GM23248 (cell line): ENCODE results near the gene PXK. TPM values are rescaled to one million over a fixed set of nuclear protein-coding genes. Genes with fewer than 3 reads are reported as not detected.

Experiments
- DNase-seq: peaks from one replicate; pipeline ENCODE4 v3.0.0-alpha.2; 2015
- H2AFZ ChIP-seq: fragments of 200-600 bp; sonication (generic); 2 replicates; pipeline ENCODE4 v1.6.1; 2016; ENCODE audit warnings: antibody characterized with exemption
- H3F3A ChIP-seq: fragments of 200-600 bp; sonication (generic); 2 replicates; pipeline ENCODE4 v1.6.1; 2016; ENCODE audit warnings: mild to moderate bottlenecking, antibody characterized with exemption, mixed run types; ENCODE audit not compliant: insufficient read depth
- H3K27ac ChIP-seq: fragments of 200-600 bp; sonication (generic); 2 replicates; pipeline ENCODE4 v1.5.1; 2016; ENCODE audit warnings: mild to moderate bottlenecking
- H3K27me3 ChIP-seq: fragments of 200-600 bp; sonication (generic); replicated peaks from 2 replicates; pipeline ENCODE4 v1.6.1; 2016; ENCODE audit warnings: mild to moderate bottlenecking; ENCODE audit not compliant: insufficient read depth
- H3K36me3 ChIP-seq: fragments of 200-600 bp; sonication (generic); 2 replicates; pipeline ENCODE4 v1.6.1; 2016; ENCODE audit warnings: low read depth, mild to moderate bottlenecking
- H3K4me1 ChIP-seq: fragments of 200-600 bp; sonication (generic); 2 replicates; pipeline ENCODE4 v1.6.1; 2016; ENCODE audit warnings: mild to moderate bottlenecking; ENCODE audit not compliant: insufficient read depth
- H3K4me2 ChIP-seq: fragments of 200-600 bp; sonication (generic); one replicate; pipeline ENCODE4 v1.6.1; 2016; ENCODE audit warnings: mild to moderate bottlenecking; ENCODE audit not compliant: unreplicated experiment
- H3K4me3 ChIP-seq: fragments of 200-600 bp; sonication (generic); 2 replicates; pipeline ENCODE4 v1.5.1; 2016; ENCODE audit warnings: mild to moderate bottlenecking
- H3K79me2 ChIP-seq: fragments of 200-600 bp; sonication (generic); 2 replicates; pipeline ENCODE4 v1.6.1; 2016; ENCODE audit warnings: mild to moderate bottlenecking; ENCODE audit not compliant: insufficient read depth
- H3K9ac ChIP-seq: fragments of 200-600 bp; sonication (generic); 2 replicates; pipeline ENCODE4 v1.6.1; 2016; ENCODE audit warnings: mild to moderate bottlenecking
- H3K9me2 ChIP-seq: fragments of 200-600 bp; sonication (generic); 2 replicates; pipeline ENCODE4 v1.6.1; 2016; ENCODE audit warnings: mixed run types, mild to moderate bottlenecking, moderate library complexity; ENCODE audit not compliant: insufficient read depth
- H3K9me3 ChIP-seq: fragments of 200-600 bp; sonication (generic); one replicate; pipeline ENCODE4 v1.6.1; 2017; ENCODE audit warnings: low read depth
- H4K20me1 ChIP-seq: fragments of 200-600 bp; sonication (generic); 2 replicates; pipeline ENCODE4 v1.6.0; 2016; ENCODE audit not compliant: insufficient read depth
- EZH2 ChIP-seq: fragments of 200-600 bp; sonication (generic); IDR thresholded peaks from 2 replicates; pipeline ENCODE4 v1.6.1; 2018; ENCODE audit warnings: antibody characterized with exemption, mild to moderate bottlenecking; ENCODE audit not compliant: insufficient read depth, poor library complexity, severe bottlenecking
- EZH2phosphoT487 ChIP-seq: fragments of 200-600 bp; sonication (generic); IDR thresholded peaks from 2 replicates; pipeline ENCODE4 v1.6.1; 2018; ENCODE audit warnings: antibody characterized with exemption, moderate library complexity, mild to moderate bottlenecking, low read depth; ENCODE audit not compliant: insufficient read depth
- WGBS, 2 experiments: methylation state at CpG; one replicate each; pipeline ENCODE4 v1.1.6; 2015 to 2017; ENCODE audit warnings: low lambda C conversion rate in 2 of 2, low coverage in 1 of 2; ENCODE audit errors: missing lambda C conversion rate in 2 of 2; 5-methylcytosine and 5-hydroxymethylcytosine counted together
- in situ Hi-C: fragments of 300-500 bp; cut with MboI; formaldehyde crosslinking; loops from 2 replicates; pipeline ENCODE4 v1.15.0; 2020
- polyA plus RNA-seq: library from polyadenylated mRNA; unstranded; fragments of >200 nt; fragmentation: Nextera tagmentation; extraction: Ambion mirVana; gene quantifications from 2 replicates; pipeline ENCODE4 v1.2.1, GENCODE V29; 2016
- total RNA-seq: library from RNA; depleted of rRNA; stranded (reverse); fragments of >200 nt; shearing (Covaris generic); gene quantifications from 2 replicates; pipeline ENCODE4 v1.2.3, GENCODE V29; 2014

The PXK gene
- total and polyA plus RNA-seq, 2 experiments from 2014 or later: 33.8 to 45.1 TPM

DNA sequence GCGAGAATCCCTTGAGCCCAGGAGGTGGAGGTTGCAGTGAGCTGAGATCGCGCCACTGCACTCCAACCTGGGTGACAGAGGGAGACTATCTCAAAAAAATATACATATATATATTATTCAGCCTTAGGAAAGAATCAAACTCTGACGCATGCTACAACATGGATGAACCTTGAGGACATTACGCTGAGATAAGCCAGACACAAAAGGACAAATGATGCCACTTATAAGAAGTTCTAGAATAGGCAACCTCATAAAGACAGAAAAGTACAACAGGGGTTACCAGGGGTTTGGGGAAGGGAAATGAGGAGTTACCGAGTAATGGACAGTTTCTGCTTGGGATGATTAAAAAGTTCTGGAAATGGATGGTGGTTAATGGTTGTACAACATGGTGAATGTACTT is 100.2 kb downstream of the PXK start:
- H3K4me3 ChIP-seq: peak overlapping the region; percentile 85
- peaks cover 35% of the 10 kb centered on the region for H3F3A ChIP-seq
- 45 to 55% methylated on average over 6 of the region's 6 CpGs for WGBS, 2 experiments
- H3K27me3 ChIP-seq: no peaks in the 10 kb centered on the region
- H3K9ac ChIP-seq: peak overlapping the region; percentile 86
- H3K4me1 ChIP-seq: peaks cover 30% of the 10 kb centered on the region
- no peaks in the 10 kb centered on the region for H3K9me2 ChIP-seq
- H3K79me2 ChIP-seq: peaks cover 26% of the 10 kb centered on the region
- peaks cover 38% of the 10 kb centered on the region for H3K36me3 ChIP-seq
- no peak for TF ChIP-seq EZH2
- no peak for TF ChIP-seq EZH2phosphoT487
- in situ Hi-C loops: no loop called here
- no peaks in the 10 kb centered on the region for H3K9me3 ChIP-seq
- no peaks in the 10 kb centered on the region for H4K20me1 ChIP-seq
- H3K4me2 ChIP-seq: peak overlapping the region; percentile 94
- DNase-seq: peak; percentile 34
- peak overlapping the region; percentile 76 for H2AFZ ChIP-seq
- H3K27ac ChIP-seq: peak overlapping the region; percentile 63

DNA sequence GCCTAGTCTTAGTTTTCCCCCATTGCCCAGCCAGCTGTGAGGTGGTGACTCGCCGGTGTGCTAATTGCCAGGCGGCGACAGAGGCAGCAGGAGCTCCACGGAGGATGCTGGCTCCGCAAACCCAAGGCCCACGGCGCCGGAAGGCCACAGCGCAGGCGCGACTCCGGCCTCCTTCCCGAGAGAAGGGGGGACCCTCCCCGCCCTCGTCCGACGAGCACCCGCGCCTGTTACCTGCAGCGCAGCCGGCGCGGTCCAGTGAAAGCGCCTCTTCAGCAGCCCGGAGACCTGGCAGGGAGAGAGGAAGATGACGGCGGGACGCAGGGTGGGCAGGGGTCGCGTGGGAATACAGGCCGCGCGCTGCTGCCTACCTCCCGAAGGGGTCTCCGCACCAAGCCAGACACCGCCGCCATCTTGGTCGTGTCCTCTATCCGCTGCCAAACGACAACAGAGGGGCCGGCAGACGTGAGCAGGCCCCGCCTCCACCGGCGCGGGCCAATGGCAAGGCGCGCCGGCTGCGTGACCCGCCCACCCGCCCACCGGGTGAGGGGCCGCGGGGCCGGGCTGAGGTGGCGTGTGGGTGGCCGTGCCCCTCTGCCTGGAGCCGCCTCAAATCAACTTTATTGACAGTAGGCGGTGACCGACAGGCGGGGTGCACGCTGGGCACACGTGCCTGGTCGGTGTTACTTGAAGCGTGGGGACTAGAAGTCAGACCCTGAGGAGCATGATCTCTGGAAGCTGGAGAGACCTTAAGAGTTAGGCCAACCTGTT is 100.9 kb downstream of the PXK start, which contains the start of gene PDHB:
TSS of gene PDHB (minus strand) at position 433 of the 768 bp plus-strand sequence. CDS start at position 410, 23 bp downstream.
- peaks cover 31% of the 10 kb centered on the region for H3K36me3 ChIP-seq
- peak; percentile 97 for DNase-seq
- H3K4me3 ChIP-seq: peak within 1 kb of the TSS; percentile 85
- H3F3A ChIP-seq: peaks cover 28% of the 10 kb centered on the region
- H3K9ac ChIP-seq: peak within 1 kb of the TSS; percentile 86
- H3K27me3 ChIP-seq: no peaks in the 10 kb centered on the region
- H3K4me2 ChIP-seq: peak within 1 kb of the TSS; percentile 94
- peaks cover 26% of the 10 kb centered on the region for H3K79me2 ChIP-seq
- no peaks in the 10 kb centered on the region for H4K20me1 ChIP-seq
- peak within 1 kb of the TSS; percentile 76 for H2AFZ ChIP-seq
- no peaks in the 10 kb centered on the region for H3K9me3 ChIP-seq
- in situ Hi-C loops: no loop called here
- no peak for TF ChIP-seq EZH2
- TF ChIP-seq EZH2phosphoT487: no peak
- WGBS, 2 experiments: 1 to 2% methylated on average over 34 to 37 of the region's 67 CpGs
- H3K27ac ChIP-seq: peak within 1 kb of the TSS; percentile 63
- no peaks in the 10 kb centered on the region for H3K9me2 ChIP-seq
- peaks cover 30% of the 10 kb centered on the region for H3K4me1 ChIP-seq

GRCh38 chr3:58434168-58434504 is 101.4 kb downstream of the PXK start:
- Histone ChIP-seq H3K4me1 (peaks cover 30% of the 10 kb centered on the region), H3K27me3 (no peaks in the 10 kb centered on the region), H3K9me3 (no peaks in the 10 kb centered on the region), H3K27ac (peak overlapping the region; percentile 42), H3K4me2 (peak overlapping the region; percentile 47), H3F3A (peaks cover 22% of the 10 kb centered on the region; the same call in 1 of the 2 replicates), H4K20me1 (no peaks in the 10 kb centered on the region), H3K9me2 (no peaks in the 10 kb centered on the region), H3K4me3 (peak overlapping the region; percentile 85), H2AFZ (peak overlapping the region; percentile 71), H3K9ac (no peak overlapping the region), H3K36me3 (peaks cover 26% of the 10 kb centered on the region), H3K79me2 (peaks cover 26% of the 10 kb centered on the region)
- in situ Hi-C loops: no loop called here
- TF ChIP-seq EZH2phosphoT487 (no peak), EZH2 (no peak)
- 75 to 78% methylated on average over 3 of the region's 3 CpGs for WGBS, 2 experiments
- DNase-seq: no peak

DNA sequence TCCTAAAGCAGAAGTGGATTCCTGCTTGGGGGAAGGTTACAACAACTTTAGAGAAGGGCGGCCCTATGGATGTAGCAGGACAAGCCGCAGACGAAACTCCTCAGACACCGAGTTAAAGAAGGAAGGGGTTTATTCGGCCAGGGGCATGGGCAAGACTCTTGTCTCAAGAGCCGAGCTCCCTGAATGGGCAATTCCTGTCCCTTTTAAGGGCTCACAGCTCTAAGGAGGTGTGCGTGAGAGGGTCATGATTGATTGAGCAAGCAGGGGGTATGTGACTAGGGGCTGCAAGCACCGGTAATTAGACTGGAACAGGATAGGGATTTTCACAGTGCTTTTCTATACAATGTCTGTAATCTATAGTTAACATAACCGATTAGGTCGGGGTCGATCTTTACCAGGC is 101.8 kb downstream of the PXK start:
- H2AFZ ChIP-seq: 0 out of 2 replicates have a peak overlapping the region, but pooled peaks have one; percentile 63
- H3K36me3 ChIP-seq: peaks cover 22% of the 10 kb centered on the region
- no peaks in the 10 kb centered on the region for H3K9me2 ChIP-seq
- DNase-seq: no peak
- peaks cover 26% of the 10 kb centered on the region for H3K79me2 ChIP-seq
- peaks cover 30% of the 10 kb centered on the region for H3K4me1 ChIP-seq
- H3F3A ChIP-seq: peaks cover 19% of the 10 kb centered on the region; the same call in 1 of the 2 replicates
- no peak overlapping the region for H3K4me3 ChIP-seq
- peak overlapping the region; percentile 17; the same call in 1 of the 2 replicates for H3K27ac ChIP-seq
- TF ChIP-seq EZH2 (no peak), EZH2phosphoT487 (no peak)
- H3K9ac ChIP-seq: no peak overlapping the region
- WGBS, 2 experiments: 96 to 99% methylated on average over 11 of the region's 11 CpGs
- no peaks in the 10 kb centered on the region for H4K20me1 ChIP-seq
- H3K27me3 ChIP-seq: no peaks in the 10 kb centered on the region
- peak overlapping the region; percentile 47 for H3K4me2 ChIP-seq
- H3K9me3 ChIP-seq: no peaks in the 10 kb centered on the region
- in situ Hi-C loops: no loop called here
